Parathyroid adenoma (tissue), 2 donors: ENCODE data around the gene RTN4RL2.

Experiments used
- H2AFZ ChIP-seq: fragments of 300-600 bp; sonication (generic); one replicate; pipeline ENCODE4 v1.7.0; 2017; ENCODE audit warnings: antibody characterized with exemption, mild to moderate bottlenecking
- H3K27ac ChIP-seq: fragments of 300-600 bp; sonication (generic); one replicate; pipeline ENCODE4 v1.7.0; 2017
- H3K27me3 ChIP-seq: fragments of 300-600 bp; sonication (generic); one replicate; pipeline ENCODE4 v1.7.0; 2017; ENCODE audit warnings: low read length; ENCODE audit not compliant: control insufficient read depth, insufficient read depth
- H3K36me3 ChIP-seq: fragments of 300-600 bp; sonication (generic); one replicate; pipeline ENCODE4 v1.7.0; 2017; ENCODE audit warnings: low read length; ENCODE audit not compliant: control insufficient read depth, insufficient read depth
- H3K4me1 ChIP-seq: fragments of 300-600 bp; sonication (generic); one replicate; pipeline ENCODE4 v1.7.0; 2017; ENCODE audit warnings: control low read depth
- H3K4me2 ChIP-seq: fragments of 300-600 bp; sonication (generic); one replicate; pipeline ENCODE4 v1.7.0; 2017; ENCODE audit warnings: low read length
- H3K4me3 ChIP-seq: fragments of 300-600 bp; sonication (generic); one replicate; pipeline ENCODE4 v1.7.0; 2017; ENCODE audit warnings: low read depth, low read length
- H3K79me2 ChIP-seq: fragments of 300-600 bp; sonication (generic); one replicate; pipeline ENCODE4 v1.7.0; 2017; ENCODE audit warnings: control low read depth
- H3K9ac ChIP-seq: fragments of 300-600 bp; sonication (generic); one replicate; pipeline ENCODE4 v1.7.0; 2017; ENCODE audit warnings: mild to moderate bottlenecking
- H3K9me3 ChIP-seq: fragments of 300-600 bp; sonication (generic); one replicate; pipeline ENCODE4 v1.7.0; 2017; ENCODE audit warnings: low read length; ENCODE audit not compliant: control insufficient read depth
- CTCF ChIP-seq: fragments of 300-600 bp; sonication (generic); IDR thresholded peaks from one replicate; pipeline ENCODE4 v1.7.0; 2017; ENCODE audit warnings: antibody characterized with exemption, mild to moderate bottlenecking
- donor health status: primary hyperparathyroidism.

The RTN4RL2 gene

GRCh38 chr11:57501953-57502352 lies 41.6 kb downstream of the RTN4RL2 start:
- Histone ChIP-seq H3K4me2 (no peak overlapping the region), H2AFZ (no peak overlapping the region), H3K9me3 (no peaks in the 10 kb centered on the region), H3K4me1 (peaks cover 2% of the 10 kb centered on the region), H3K4me3 (no peak overlapping the region), H3K36me3 (no peaks in the 10 kb centered on the region), H3K27ac (no peak overlapping the region), H3K27me3 (no peaks in the 10 kb centered on the region), H3K79me2 (no peaks in the 10 kb centered on the region), H3K9ac (no peak overlapping the region)
- no peak for TF ChIP-seq CTCF

GRCh38 chr11:57502376-57502775 lies 42.0 kb downstream of the RTN4RL2 start:
- Histone ChIP-seq H3K27me3 (no peaks in the 10 kb centered on the region), H3K9me3 (no peaks in the 10 kb centered on the region), H3K9ac (no peak overlapping the region), H3K4me3 (no peak overlapping the region), H3K4me1 (peaks cover 2% of the 10 kb centered on the region), H2AFZ (no peak overlapping the region), H3K27ac (no peak overlapping the region), H3K79me2 (no peaks in the 10 kb centered on the region), H3K36me3 (no peaks in the 10 kb centered on the region), H3K4me2 (no peak overlapping the region)
- no peak for TF ChIP-seq CTCF

DNA sequence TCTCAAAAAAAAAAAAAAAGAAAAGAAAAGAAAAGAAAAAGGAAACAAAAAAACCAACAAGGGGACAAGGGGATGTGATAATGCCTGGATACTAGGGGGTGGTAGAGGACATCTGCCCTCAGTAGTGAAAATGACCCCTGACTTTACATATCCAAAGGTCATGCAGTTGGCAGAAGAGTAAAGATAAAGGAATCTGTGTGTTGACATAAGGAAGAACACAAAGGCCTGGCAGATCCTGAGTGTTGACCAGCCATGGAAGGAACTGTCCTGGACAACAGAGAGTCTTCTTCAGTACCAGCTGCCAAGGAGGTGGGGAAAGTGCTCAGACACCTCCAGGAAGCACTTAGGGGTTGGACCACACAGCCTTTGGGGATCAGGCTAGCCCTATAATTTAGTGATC lies 42.5 kb downstream of the RTN4RL2 start:
- H3K36me3 ChIP-seq: no peaks in the 10 kb centered on the region
- no peak overlapping the region for H3K9ac ChIP-seq
- H3K4me1 ChIP-seq: peaks cover 2% of the 10 kb centered on the region
- no peak for TF ChIP-seq CTCF
- H3K79me2 ChIP-seq: no peaks in the 10 kb centered on the region
- H2AFZ ChIP-seq: no peak overlapping the region
- no peak overlapping the region for H3K27ac ChIP-seq
- H3K27me3 ChIP-seq: no peaks in the 10 kb centered on the region
- no peak overlapping the region for H3K4me3 ChIP-seq
- no peak overlapping the region for H3K4me2 ChIP-seq
- H3K9me3 ChIP-seq: no peaks in the 10 kb centered on the region

GRCh38 chr11:57504511-57504910 lies 44.2 kb downstream of the RTN4RL2 start:
- no peaks in the 10 kb centered on the region for H3K9me3 ChIP-seq
- H2AFZ ChIP-seq: no peak overlapping the region
- no peak overlapping the region for H3K27ac ChIP-seq
- no peaks in the 10 kb centered on the region for H3K4me1 ChIP-seq
- no peak for TF ChIP-seq CTCF
- H3K79me2 ChIP-seq: no peaks in the 10 kb centered on the region
- H3K27me3 ChIP-seq: no peaks in the 10 kb centered on the region
- H3K9ac ChIP-seq: no peak overlapping the region
- no peaks in the 10 kb centered on the region for H3K36me3 ChIP-seq
- H3K4me2 ChIP-seq: no peak overlapping the region
- no peak overlapping the region for H3K4me3 ChIP-seq

DNA sequence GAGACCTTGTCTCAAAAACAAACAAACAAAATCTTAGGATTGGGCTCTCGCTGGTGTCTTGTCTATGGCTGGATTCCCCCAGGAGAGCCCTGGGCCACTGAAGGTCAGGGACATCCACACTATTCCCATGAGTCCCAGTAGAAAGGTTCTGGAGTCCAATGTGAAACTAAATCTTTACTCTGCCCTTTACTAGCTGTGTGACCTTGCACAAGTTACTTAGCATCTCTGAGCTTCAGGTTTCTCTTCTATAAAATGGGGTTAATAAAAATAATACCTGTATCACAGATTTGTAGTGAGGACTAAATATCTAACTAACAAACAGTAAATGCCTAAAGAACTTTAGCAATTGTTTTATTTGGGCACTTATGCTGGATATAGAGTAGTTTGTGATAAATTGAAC lies 46.2 kb downstream of the RTN4RL2 start:
- Histone ChIP-seq H3K4me2 (no peak overlapping the region), H3K27me3 (no peaks in the 10 kb centered on the region), H2AFZ (no peak overlapping the region), H3K27ac (no peak overlapping the region), H3K4me3 (no peak overlapping the region), H3K36me3 (no peaks in the 10 kb centered on the region), H3K9me3 (no peaks in the 10 kb centered on the region), H3K9ac (no peak overlapping the region), H3K79me2 (no peaks in the 10 kb centered on the region), H3K4me1 (no peaks in the 10 kb centered on the region)
- TF ChIP-seq CTCF: no peak
